Liver (tissue), 9 donors: ENCODE results near the gene HACD2. TPM values are rescaled to one million over a fixed set of nuclear protein-coding genes. Genes with fewer than 3 reads are reported as not detected.

Source experiments
- DNase-seq: peaks from one replicate; pipeline ENCODE4 v3.0.0-alpha.2; 2017; ENCODE audit warnings: low spot score
- H3K27ac ChIP-seq, 2 donors: one replicate each; pipeline ENCODE4 v1.7.0; 2013; ENCODE audit warnings: inconsistent platforms in 2 of 2, low read length in 2 of 2, control low read depth in 1 of 2, low read depth in 1 of 2, mild to moderate bottlenecking in 1 of 2
- H3K27me3 ChIP-seq, 4 donors: one replicate each; pipeline versions ENCODE4 v1.6.1 to v1.7.0; 2013; ENCODE audit warnings: low read length in 3 of 4, inconsistent platforms in 1 of 4, mild to moderate bottlenecking in 1 of 4, moderate library complexity in 1 of 4; ENCODE audit not compliant: control insufficient read depth in 4 of 4, insufficient read depth in 4 of 4
- H3K36me3 ChIP-seq, 4 donors: one replicate each; pipeline versions ENCODE4 v1.6.1 to v1.7.0; 2013; ENCODE audit warnings: low read length in 3 of 4, mild to moderate bottlenecking in 3 of 4, low read depth in 1 of 4, moderate library complexity in 1 of 4; ENCODE audit not compliant: control insufficient read depth in 4 of 4, insufficient read depth in 3 of 4
- H3K4me1 ChIP-seq, 4 donors: one replicate each; pipeline versions ENCODE4 v1.6.1 to v1.7.0; 2013; ENCODE audit warnings: low read length in 3 of 4, mild to moderate bottlenecking in 3 of 4, moderate library complexity in 1 of 4; ENCODE audit not compliant: control insufficient read depth in 4 of 4, insufficient read depth in 4 of 4
- H3K4me3 ChIP-seq, 3 donors: one replicate each; pipeline versions ENCODE4 v1.6.1 to v1.7.0; 2013; ENCODE audit warnings: low read length in 3 of 3, control low read depth in 1 of 3, low read depth in 1 of 3, mild to moderate bottlenecking in 1 of 3
- H3K9ac ChIP-seq, 2 donors: one replicate each; pipeline ENCODE4 v1.7.0; 2013; ENCODE audit warnings: low read length in 2 of 2, mild to moderate bottlenecking in 2 of 2, moderate library complexity in 2 of 2, control low read depth in 1 of 2, low read depth in 1 of 2
- H3K9me3 ChIP-seq, 4 donors: one replicate each; pipeline versions ENCODE4 v1.6.1 to v1.7.0; 2013; ENCODE audit warnings: low read length in 3 of 4; ENCODE audit not compliant: control insufficient read depth in 4 of 4
- ATF3 ChIP-seq: IDR thresholded peaks from 2 replicates; pipeline ENCODE4 v1.6.1; 2016; ENCODE audit warnings: antibody characterized with exemption
- CTCF ChIP-seq: fragments of 150-350 bp; IDR thresholded peaks from 2 replicates; pipeline ENCODE4 v1.5.1; 2017; ENCODE audit warnings: improper control_type of control experiment, low read depth, low read length; ENCODE audit not compliant: missing input control
- EGR1 ChIP-seq, 2 donors: IDR thresholded peaks; 2 replicates each; pipeline ENCODE4 v1.6.1; 2016 to 2018; ENCODE audit warnings: antibody characterized with exemption in 2 of 2, low read depth in 2 of 2
- FOXA1 ChIP-seq: IDR thresholded peaks from 2 replicates; pipeline ENCODE4 v1.6.1; 2016; ENCODE audit warnings: antibody characterized with exemption
- FOXA2 ChIP-seq: IDR thresholded peaks from 2 replicates; pipeline ENCODE4 v1.6.1; 2016; ENCODE audit warnings: antibody characterized with exemption
- GABPA ChIP-seq, 2 donors: IDR thresholded peaks in 1 of 2; conservative IDR thresholded peaks in 1 of 2; 2 replicates each; pipeline ENCODE4 v1.6.1; 2016; ENCODE audit warnings: antibody characterized with exemption in 2 of 2, mild to moderate bottlenecking in 1 of 2, moderate library complexity in 1 of 2
- HNF4A ChIP-seq, 2 donors: conservative IDR thresholded peaks; 2 replicates each; pipeline ENCODE4 v1.6.1; 2016; ENCODE audit warnings: antibody characterized with exemption in 2 of 2, mild to moderate bottlenecking in 2 of 2
- HNF4G ChIP-seq: IDR thresholded peaks from 2 replicates; pipeline ENCODE4 v1.6.1; 2016; ENCODE audit warnings: antibody characterized with exemption
- JUND ChIP-seq, 2 donors: IDR thresholded peaks; 2 replicates each; pipeline ENCODE4 v1.6.1; 2016; ENCODE audit warnings: antibody characterized with exemption in 2 of 2
- MAX ChIP-seq: IDR thresholded peaks from 2 replicates; pipeline ENCODE4 v1.6.1; 2016; ENCODE audit warnings: antibody characterized with exemption
- NR2F2 ChIP-seq: IDR thresholded peaks from 2 replicates; pipeline ENCODE4 v1.6.1; 2016; ENCODE audit warnings: antibody characterized with exemption
- RAD21 ChIP-seq, 2 donors: IDR thresholded peaks; 2 replicates each; pipeline ENCODE4 v1.6.1; 2016; ENCODE audit warnings: antibody characterized with exemption in 2 of 2, mild to moderate bottlenecking in 2 of 2
- REST ChIP-seq: IDR thresholded peaks from 2 replicates; pipeline ENCODE4 v1.6.1; 2016; ENCODE audit warnings: antibody characterized with exemption, mild to moderate bottlenecking
- RXRA ChIP-seq, 2 donors: IDR thresholded peaks; 2 replicates each; pipeline ENCODE4 v1.6.1; 2017 to 2018; ENCODE audit warnings: antibody characterized with exemption in 2 of 2, mild to moderate bottlenecking in 1 of 2
- SP1 ChIP-seq: IDR thresholded peaks from 2 replicates; pipeline ENCODE4 v1.6.1; 2018; ENCODE audit warnings: antibody characterized with exemption, mild to moderate bottlenecking
- TAF1 ChIP-seq: conservative IDR thresholded peaks from 2 replicates; pipeline ENCODE4 v1.6.1; 2016; ENCODE audit warnings: antibody characterized with exemption, mild to moderate bottlenecking
- YY1 ChIP-seq: IDR thresholded peaks from 2 replicates; pipeline ENCODE4 v1.6.1; 2016; ENCODE audit warnings: antibody characterized with exemption, mild to moderate bottlenecking
- ZBTB33 ChIP-seq: IDR thresholded peaks from 2 replicates; pipeline ENCODE4 v1.6.1; 2016; ENCODE audit warnings: antibody characterized with exemption
- WGBS: extraction: QIAGEN DNeasy Blood & Tissue Kit; methylation state at CpG from one replicate; pipeline ENCODE4 v1.1.7; 2013; 5-methylcytosine and 5-hydroxymethylcytosine counted together
- polyA plus RNA-seq, 2 donors: library from polyadenylated mRNA; stranded (reverse) in 1 of 2; unstranded in 1 of 2; fragments of 200-250 nt in 1 of 2; fragments of >200 nt in 1 of 2; fragmentation: Nextera tagmentation in 1 of 2; extraction: Ambion mirVana in 1 of 2; gene quantifications; one replicate each; pipeline versions ENCODE4 v1.2.1 to v1.2.3, GENCODE V29; 2013 to 2015
- total RNA-seq, 2 donors: library from RNA; depleted of rRNA; stranded (reverse); fragments of >200 nt; gene quantifications; one replicate each; pipeline ENCODE4 v1.2.3, GENCODE V29; 2014
- donor health status: healthy.
- donor health status: healthy.
- donor health status: healthy.
- donor health status: healthy.
- donor health status: healthy.

HACD2 gene
- total and polyA plus RNA-seq, 4 donors = 14.8 to 45.2 (median 25.2) TPM

GRCh38 chr3:123568875-123569274 is 16.0 kb downstream of the HACD2 start:
- Histone ChIP-seq H3K4me1 (peaks cover 0 to 4% (median 2%) of the 10 kb centered on the region in 4 donors), H3K36me3 (peaks cover 0 to 11% (median 5%) of the 10 kb centered on the region in 4 donors), H3K4me3 (no peak overlapping the region), H3K9ac (no peak overlapping the region), H3K27ac (no peak overlapping the region), H3K9me3 (no peaks in the 10 kb centered on the region), H3K27me3 (no peaks in the 10 kb centered on the region)
- no peak for DNase-seq
- TF ChIP-seq TAF1 = no peak
- TF ChIP-seq RAD21 (IDR thresholded peaks at IDR 0.05) = no peak
- no peak for TF ChIP-seq ZBTB33

- WGBS = 92% methylated on average over 7 of the region's 7 CpGs
- Histone ChIP-seq H3K27ac (no peak overlapping the region), H3K9me3 (no peaks in the 10 kb centered on the region), H3K4me1 (peaks cover 0 to 4% (median 2%) of the 10 kb centered on the region in 4 donors), H3K36me3 (peaks cover 0 to 7% (median 6%) of the 10 kb centered on the region in 4 donors), H3K27me3 (no peaks in the 10 kb centered on the region), H3K9ac (no peak overlapping the region), H3K4me3 (no peak overlapping the region)
- TF ChIP-seq JUND (IDR thresholded peaks at IDR 0.05) (no peak), CTCF (no peak), RAD21 (IDR thresholded peaks at IDR 0.05) (no peak), EGR1 (IDR thresholded peaks at IDR 0.05; ENCODE audit: low read depth in 2 of 2) (no peak), HNF4G (no peak), RXRA (IDR thresholded peaks at IDR 0.05) (no peak), SP1 (no peak), TAF1 (no peak), ATF3 (no peak), REST (no peak), FOXA2 (no peak), GABPA (IDR thresholded peaks at IDR 0.05 in 1 of 2, conservative IDR thresholded peaks at IDR 0.05 in 1 of 2) (no peak), ZBTB33 (no peak), MAX (no peak), HNF4A (conservative IDR thresholded peaks at IDR 0.05) (no peak), YY1 (no peak), FOXA1 (no peak), NR2F2 (no peak)
- no peak for DNase-seq
Measured at GRCh38 chr3:123568034-123568433, 16.8 kb downstream of the HACD2 start.
